ENCODE measurements around the gene PTPRN2.

DNA sequence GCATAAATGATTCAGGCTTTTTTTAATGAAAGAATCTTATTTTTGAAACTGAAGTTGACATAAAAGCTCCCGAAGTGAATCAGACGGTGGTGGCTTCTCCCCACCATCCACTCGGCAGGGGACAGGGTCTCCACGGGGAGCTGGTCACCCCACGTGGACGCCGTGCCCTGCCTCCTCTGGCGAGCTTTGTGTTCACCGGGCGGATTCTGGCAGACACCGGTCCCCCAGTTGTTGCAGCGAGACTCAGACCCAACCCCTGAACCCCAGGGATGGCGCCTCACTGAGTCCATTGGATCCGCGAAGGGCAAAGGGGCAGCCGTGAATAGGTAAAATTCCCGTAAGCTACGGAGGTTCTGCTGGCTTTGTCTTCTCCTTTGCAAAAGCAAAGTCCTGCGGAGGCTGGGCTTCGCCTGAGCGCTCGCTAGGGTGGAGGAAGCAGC, 38.4 kb downstream of the PTPRN2 start:
- TF ChIP-seq, protein P1, sequence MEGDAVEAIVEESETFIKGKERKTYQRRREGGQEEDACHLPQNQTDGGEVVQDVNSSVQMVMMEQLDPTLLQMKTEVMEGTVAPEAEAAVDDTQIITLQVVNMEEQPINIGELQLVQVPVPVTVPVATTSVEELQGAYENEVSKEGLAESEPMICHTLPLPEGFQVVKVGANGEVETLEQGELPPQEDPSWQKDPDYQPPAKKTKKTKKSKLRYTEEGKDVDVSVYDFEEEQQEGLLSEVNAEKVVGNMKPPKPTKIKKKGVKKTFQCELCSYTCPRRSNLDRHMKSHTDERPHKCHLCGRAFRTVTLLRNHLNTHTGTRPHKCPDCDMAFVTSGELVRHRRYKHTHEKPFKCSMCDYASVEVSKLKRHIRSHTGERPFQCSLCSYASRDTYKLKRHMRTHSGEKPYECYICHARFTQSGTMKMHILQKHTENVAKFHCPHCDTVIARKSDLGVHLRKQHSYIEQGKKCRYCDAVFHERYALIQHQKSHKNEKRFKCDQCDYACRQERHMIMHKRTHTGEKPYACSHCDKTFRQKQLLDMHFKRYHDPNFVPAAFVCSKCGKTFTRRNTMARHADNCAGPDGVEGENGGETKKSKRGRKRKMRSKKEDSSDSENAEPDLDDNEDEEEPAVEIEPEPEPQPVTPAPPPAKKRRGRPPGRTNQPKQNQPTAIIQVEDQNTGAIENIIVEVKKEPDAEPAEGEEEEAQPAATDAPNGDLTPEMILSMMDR (conservative IDR thresholded peaks at IDR 0.05; ENCODE audit: low read length) = no peak
- TF ChIP-seq EZH2phosphoT487 (IDR thresholded peaks at IDR 0.05; ENCODE audit: borderline replicate concordance, low read depth, low read length) = no peak

All from OCI-LY7 (cell line).